IMR-90 (cell line): ENCODE results near the gene HECTD1. TPM values are rescaled to one million over a fixed set of nuclear protein-coding genes. Genes with fewer than 3 reads are reported as not detected.

ENCODE experiments used
- ATAC-seq: fragments of 200-7000 bp; cut with Tn5 transposase; 2 replicates; pipeline ENCODE4 v1.9.1; 2020; ENCODE audit warnings: low read depth, mild to moderate bottlenecking, moderate library complexity
- BruUV-seq: library from RNA; stranded (reverse); fragments of 400-500 nt; replicated peaks from 2 replicates; lab custom pipeline; 2021; lab: Mats Ljungman, UMichigan
- CTCF ChIA-PET: fragments of 300-600 bp; formaldehyde crosslinking; extraction: SDS; loops from one replicate; lab custom pipeline; 2021; ENCODE audit warnings: antibody characterized with exemption; lab: Yijun Ruan, JAX
- POLR2A ChIA-PET: fragments of 300-600 bp; sonication (Branson Sonifier 250); formaldehyde crosslinking; loops from one replicate; lab custom pipeline; 2022; ENCODE audit warnings: antibody characterized with exemption; ENCODE audit not compliant: unreplicated experiment; lab: Charles Lee
- DNase-seq: peaks from one replicate; pipeline ENCODE4 v3.0.0; 2013
- H2AFZ ChIP-seq: replicated peaks from 2 replicates; pipeline ENCODE3; 2013; ENCODE audit warnings: low read length, mild to moderate bottlenecking; ENCODE audit not compliant: poor library complexity
- H2AK5ac ChIP-seq: 2 replicates; pipeline ENCODE4 v1.6.1; 2013; ENCODE audit warnings: low read depth, low read length, inconsistent platforms
- H2AK9ac ChIP-seq: replicated peaks from 2 replicates; pipeline ENCODE3; 2013; ENCODE audit warnings: mild to moderate bottlenecking, low read depth, low read length, moderate library complexity; ENCODE audit not compliant: poor library complexity
- H2BK120ac ChIP-seq: 2 replicates; pipeline ENCODE4 v1.6.1; 2013; ENCODE audit warnings: low read depth, low read length, inconsistent platforms
- H2BK15ac ChIP-seq: 3 replicates; pipeline ENCODE4 v1.6.1; 2013; ENCODE audit warnings: low read depth, low read length, inconsistent platforms
- H2BK20ac ChIP-seq: 2 replicates; pipeline ENCODE4 v1.6.1; 2013; ENCODE audit warnings: low read depth, mild to moderate bottlenecking, inconsistent platforms, low read length, moderate library complexity
- H2BK5ac ChIP-seq: 2 replicates; pipeline ENCODE4 v1.6.1; 2013; ENCODE audit warnings: mild to moderate bottlenecking, low read depth, low read length, inconsistent platforms; ENCODE audit not compliant: poor library complexity, severe bottlenecking
- H3K14ac ChIP-seq: replicated peaks from 2 replicates; pipeline ENCODE4 v1.6.1; 2013; ENCODE audit warnings: low read depth, low read length, inconsistent platforms
- H3K18ac ChIP-seq: 2 replicates; pipeline ENCODE4 v1.6.1; 2013; ENCODE audit warnings: low read depth, low read length, control low read depth
- H3K23ac ChIP-seq: 2 replicates; pipeline ENCODE4 v1.6.1; 2013; ENCODE audit warnings: low read depth, low read length, inconsistent platforms
- H3K27ac ChIP-seq: 2 replicates; pipeline ENCODE4 v1.5.1; 2013; ENCODE audit warnings: mild to moderate bottlenecking, control low read depth, low read length; ENCODE audit not compliant: insufficient read depth
- H3K27me3 ChIP-seq: 2 replicates; pipeline ENCODE4 v1.6.1; 2013; ENCODE audit warnings: low read length; ENCODE audit not compliant: control insufficient read depth, insufficient read depth
- H3K36me3 ChIP-seq: 2 replicates; pipeline ENCODE4 v1.6.1; 2013; ENCODE audit warnings: low read length, mixed read lengths; ENCODE audit not compliant: control insufficient read depth, insufficient read depth
- H3K4ac ChIP-seq: 2 replicates; pipeline ENCODE4 v1.6.1; 2013; ENCODE audit warnings: low read depth, low read length, inconsistent platforms
- H3K4me1 ChIP-seq: 2 replicates; pipeline ENCODE4 v1.6.1; 2013; ENCODE audit warnings: low read length, mixed read lengths; ENCODE audit not compliant: control insufficient read depth, insufficient read depth
- H3K4me2 ChIP-seq: 2 replicates; pipeline ENCODE4 v1.6.1; 2013; ENCODE audit warnings: low read depth, mild to moderate bottlenecking, control low read depth, low read length, moderate library complexity
- H3K4me3 ChIP-seq: 2 replicates; pipeline ENCODE4 v1.5.1; 2013; ENCODE audit warnings: low read depth, mild to moderate bottlenecking, control low read depth, low read length, moderate library complexity; ENCODE audit not compliant: insufficient read depth
- H3K56ac ChIP-seq: 2 replicates; pipeline ENCODE4 v1.6.1; 2013; ENCODE audit warnings: low read length, inconsistent platforms; ENCODE audit not compliant: insufficient read depth; ENCODE audit errors: extremely low read depth
- H3K79me1 ChIP-seq, 2 experiments: 2 replicates each; pipeline ENCODE4 v1.6.1; 2013; ENCODE audit warnings: low read length in 2 of 2, inconsistent platforms in 1 of 2, low read depth in 1 of 2
- H3K9ac ChIP-seq: 2 replicates; pipeline ENCODE4 v1.6.1; 2013; ENCODE audit warnings: low read depth, low read length, control low read depth
- H3K9me1 ChIP-seq: 2 replicates; pipeline ENCODE4 v1.6.1; 2013; ENCODE audit warnings: low read length, inconsistent platforms; ENCODE audit not compliant: insufficient read depth
- H3K9me3 ChIP-seq: 2 replicates; pipeline ENCODE4 v1.6.1; 2013; ENCODE audit warnings: low read length; ENCODE audit not compliant: control insufficient read depth, insufficient read depth
- H4K20me1 ChIP-seq: 2 replicates; pipeline ENCODE4 v1.6.1; 2013; ENCODE audit warnings: low read length, inconsistent platforms; ENCODE audit not compliant: insufficient read depth
- H4K5ac ChIP-seq: 2 replicates; pipeline ENCODE4 v1.6.1; 2013; ENCODE audit warnings: mild to moderate bottlenecking, low read depth, low read length, control low read depth
- H4K8ac ChIP-seq, 2 experiments: 2 replicates each; pipeline ENCODE4 v1.6.1; 2013; ENCODE audit warnings: low read depth in 2 of 2, low read length in 2 of 2, control low read depth in 1 of 2, inconsistent platforms in 1 of 2
- H4K91ac ChIP-seq: 2 replicates; pipeline ENCODE4 v1.6.1; 2013; ENCODE audit warnings: low read depth, low read length, inconsistent platforms; ENCODE audit not compliant: insufficient read depth
- MXI1 ChIP-seq: IDR thresholded peaks from 2 replicates; pipeline ENCODE4 v1.6.1; 2012; ENCODE audit warnings: low read depth, mild to moderate bottlenecking, low read length, moderate library complexity, borderline replicate concordance
- NFE2L2 ChIP-seq: fragments of 150-350 bp; IDR thresholded peaks from 2 replicates; pipeline ENCODE4 v1.6.1; 2016; ENCODE audit warnings: low read depth, mild to moderate bottlenecking, low read length
- POLR2A ChIP-seq: IDR thresholded peaks from 2 replicates; pipeline ENCODE4 v1.6.1; 2012; ENCODE audit warnings: mild to moderate bottlenecking, low read depth, low read length
- WGBS, 2 experiments: methylation state at CpG; one replicate each; pipeline versions ENCODE4 v1.1.5 to v1.1.7; 2013; ENCODE audit warnings: missing lambda C conversion rate in 2 of 2; ENCODE audit not compliant: insufficient read length in 1 of 2; ENCODE audit errors: extremely low coverage in 2 of 2; 5-methylcytosine and 5-hydroxymethylcytosine counted together
- dilution Hi-C: fragments of 300-500 bp; cut with HindIII; formaldehyde crosslinking; loops from one replicate; pipeline ENCODE4 v1.14.3; 2018; ENCODE audit warnings: low sequenced_read_pairs; ENCODE audit not compliant: unreplicated experiment
- in situ Hi-C: fragments of 300-500 bp; cut with MboI; formaldehyde crosslinking; loops from 3 replicates; pipeline ENCODE4 v1.14.3; 2019; ENCODE audit warnings: low sequenced_read_pairs, inconsistent platforms, mixed read lengths
- intact Hi-C: fragments of 100-400 bp; cut with micrococcal nuclease; formaldehyde crosslinking; loops from 2 replicates; pipeline ENCODE4 v1.10.0; 2022
- polyA plus RNA-seq, 3 experiments: library from polyadenylated mRNA; depleted of rRNA; stranded (reverse); fragments of >200 nt; gene quantifications; 2 replicates each; pipeline ENCODE4 v1.2.3, GENCODE V29; 2012; ENCODE audit warnings: low replicate concordance in 1 of 3
- total RNA-seq: library from RNA; depleted of rRNA; stranded (reverse); fragments of >200 nt; gene quantifications from 2 replicates; pipeline ENCODE4 v1.2.3, GENCODE V29; 2012

Gene HECTD1
- total and polyA plus RNA-seq, 2 of the 4 experiments (the other 2 are of a cell fraction) = 48.5 to 228 TPM

GRCh38 chr14:31126680-31127079 lies 80.9 kb downstream of the HECTD1 start:
- POLR2A ChIA-PET = no interaction called here
- peaks cover 4% of the 10 kb centered on the region; the same call in 1 of the 2 replicates for H4K20me1 ChIP-seq
- peaks cover 9% of the 10 kb centered on the region for H3K9me1 ChIP-seq
- H2AFZ ChIP-seq = no peak overlapping the region
- H3K18ac ChIP-seq = no peak overlapping the region
- H4K5ac ChIP-seq = no peak overlapping the region
- no peak for ATAC-seq
- no peak overlapping the region for H3K9ac ChIP-seq
- no peak overlapping the region for H3K14ac ChIP-seq
- no peak overlapping the region for H2BK5ac ChIP-seq
- intact Hi-C loops = no loop called here
- CTCF ChIA-PET = interaction anchor here (0.8 kb wide), 1 partner anchor 9 kb away, joined by 3 read pairs; no protein-coding TSS in a partner anchor
- TF ChIP-seq POLR2A (no peak), MXI1 (no peak), NFE2L2 (no peak)
- H3K56ac ChIP-seq = no peak overlapping the region
- no peak overlapping the region for H2AK9ac ChIP-seq
- WGBS, 2 experiments = no CpG with 5 or more reads among the region's 7 CpGs
- H2BK120ac ChIP-seq = no peak overlapping the region
- no peak overlapping the region for H4K91ac ChIP-seq
- no peaks in the 10 kb centered on the region for H3K27me3 ChIP-seq
- H3K4me3 ChIP-seq = no peak overlapping the region
- H2AK5ac ChIP-seq = no peak overlapping the region
- no peaks in the 10 kb centered on the region for H3K4me1 ChIP-seq
- peaks cover 9 to 29% of the 10 kb centered on the region in 2 experiments for H3K79me1 ChIP-seq
- H3K4ac ChIP-seq = no peak overlapping the region
- no peak overlapping the region for H3K27ac ChIP-seq
- DNase-seq = no peak
- peaks cover 35% of the 10 kb centered on the region for H3K36me3 ChIP-seq
- no peak overlapping the region for H3K23ac ChIP-seq
- dilution Hi-C loops = no loop called here
- in situ Hi-C loops = no loop called here
- H2BK15ac ChIP-seq = no peak overlapping the region
- H2BK20ac ChIP-seq = no peak overlapping the region
- no peak overlapping the region for H3K4me2 ChIP-seq
- H4K8ac ChIP-seq = no peak overlapping the region
- H3K9me3 ChIP-seq = no peaks in the 10 kb centered on the region
- no TSS peak for BruUV-seq
